ENCODE results near the gene KRT86.

GRCh38 chr12:52232203-52232673 lies 42.2 kb upstream of the KRT86 start:
- TF ChIP-seq, protein P1, sequence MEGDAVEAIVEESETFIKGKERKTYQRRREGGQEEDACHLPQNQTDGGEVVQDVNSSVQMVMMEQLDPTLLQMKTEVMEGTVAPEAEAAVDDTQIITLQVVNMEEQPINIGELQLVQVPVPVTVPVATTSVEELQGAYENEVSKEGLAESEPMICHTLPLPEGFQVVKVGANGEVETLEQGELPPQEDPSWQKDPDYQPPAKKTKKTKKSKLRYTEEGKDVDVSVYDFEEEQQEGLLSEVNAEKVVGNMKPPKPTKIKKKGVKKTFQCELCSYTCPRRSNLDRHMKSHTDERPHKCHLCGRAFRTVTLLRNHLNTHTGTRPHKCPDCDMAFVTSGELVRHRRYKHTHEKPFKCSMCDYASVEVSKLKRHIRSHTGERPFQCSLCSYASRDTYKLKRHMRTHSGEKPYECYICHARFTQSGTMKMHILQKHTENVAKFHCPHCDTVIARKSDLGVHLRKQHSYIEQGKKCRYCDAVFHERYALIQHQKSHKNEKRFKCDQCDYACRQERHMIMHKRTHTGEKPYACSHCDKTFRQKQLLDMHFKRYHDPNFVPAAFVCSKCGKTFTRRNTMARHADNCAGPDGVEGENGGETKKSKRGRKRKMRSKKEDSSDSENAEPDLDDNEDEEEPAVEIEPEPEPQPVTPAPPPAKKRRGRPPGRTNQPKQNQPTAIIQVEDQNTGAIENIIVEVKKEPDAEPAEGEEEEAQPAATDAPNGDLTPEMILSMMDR (IDR thresholded peaks at IDR 0.05): no peak
- TF ChIP-seq POLR2A (IDR thresholded peaks at IDR 0.05): no peak
